CD4-positive, CD25-positive, alpha-beta regulatory T cell (primary cell): ENCODE measurements around the gene KNDC1. TPM values are rescaled to one million over a fixed set of nuclear protein-coding genes. Genes with fewer than 3 reads are reported as not detected.

Experiments used
- ATAC-seq, 2 donors: fragments of 150-1000 bp; cut with Tn5 transposase; one replicate each; pipeline ENCODE4 v1.10.0; 2021; ENCODE audit warnings: low read depth in 2 of 2, moderate number of reproducible peaks in 2 of 2, moderate library complexity in 1 of 2
- DNase-seq, 3 donors: peaks; one replicate each; pipeline versions ENCODE4 v3.0.0 to v3.0.0-alpha.2; 2012 to 2022; ENCODE audit warnings: mixed read lengths in 1 of 3
- H3K27ac ChIP-seq: one replicate; pipeline ENCODE4 v1.7.0; 2013; ENCODE audit warnings: mild to moderate bottlenecking, low read length; ENCODE audit not compliant: insufficient read depth, poor library complexity, severe bottlenecking
- H3K27me3 ChIP-seq: one replicate; pipeline ENCODE4 v1.7.0; 2013; ENCODE audit warnings: low read length; ENCODE audit not compliant: control insufficient read depth, insufficient read depth
- H3K36me3 ChIP-seq: one replicate; pipeline ENCODE4 v1.7.0; 2013; ENCODE audit warnings: mild to moderate bottlenecking, low read length, moderate library complexity; ENCODE audit not compliant: control insufficient read depth, insufficient read depth
- H3K4me1 ChIP-seq: 2 replicates; pipeline ENCODE4 v1.7.0; 2013; ENCODE audit warnings: mild to moderate bottlenecking, low read length; ENCODE audit not compliant: insufficient read depth, control insufficient read depth, poor library complexity, severe bottlenecking
- H3K4me3 ChIP-seq: one replicate; pipeline ENCODE4 v1.7.0; 2013; ENCODE audit warnings: low read depth, mild to moderate bottlenecking, low read length, moderate library complexity
- H3K9me3 ChIP-seq, 2 experiments: 1 replicate in 1 of 2; 2 replicates in 1 of 2; pipeline ENCODE4 v1.7.0; 2013; ENCODE audit warnings: low read length in 2 of 2, mild to moderate bottlenecking in 1 of 2, moderate library complexity in 1 of 2; ENCODE audit not compliant: control insufficient read depth in 2 of 2
- H3K27ac Mint-ChIP-seq, 3 donors: one replicate each; pipeline ENCODE4 v1.8.0; 2020 to 2022; ENCODE audit warnings: mild to moderate bottlenecking in 3 of 3, mixed read lengths in 3 of 3, moderate library complexity in 2 of 3
- H3K27me3 Mint-ChIP-seq: one replicate; pipeline ENCODE4 v1.8.0; 2022; ENCODE audit warnings: mild to moderate bottlenecking, mixed read lengths
- H3K36me3 Mint-ChIP-seq: one replicate; pipeline ENCODE4 v1.8.0; 2020; ENCODE audit warnings: mixed read lengths
- H3K4me1 Mint-ChIP-seq, 4 donors: one replicate each; pipeline ENCODE4 v1.8.0; 2020 to 2022; ENCODE audit warnings: mixed read lengths in 4 of 4, mild to moderate bottlenecking in 1 of 4
- H3K4me3 Mint-ChIP-seq, 4 donors: one replicate each; pipeline ENCODE4 v1.8.0; 2020 to 2022; ENCODE audit warnings: mild to moderate bottlenecking in 4 of 4, mixed read lengths in 4 of 4, moderate library complexity in 3 of 4
- H3K9me3 Mint-ChIP-seq, 7 donors: one replicate each; pipeline ENCODE4 v1.8.0; 2020 to 2022; ENCODE audit warnings: mixed read lengths in 7 of 7, mild to moderate bottlenecking in 3 of 7, moderate library complexity in 2 of 7
- polyA plus RNA-seq, 4 donors: library from polyadenylated mRNA; unstranded; fragments of 300-500 nt; fragmentation: Illumina TruSeq; gene quantifications; one replicate each; pipeline ENCODE4 v1.2.3, GENCODE V29; 2021
- total RNA-seq: library from RNA; stranded (reverse); gene quantifications from one replicate; pipeline ENCODE4 v1.2.3, GENCODE V29; 2022

Gene KNDC1
- total and polyA plus RNA-seq, 5 donors from 2014 or later: 1.1 TPM; not detected in 4

DNA sequence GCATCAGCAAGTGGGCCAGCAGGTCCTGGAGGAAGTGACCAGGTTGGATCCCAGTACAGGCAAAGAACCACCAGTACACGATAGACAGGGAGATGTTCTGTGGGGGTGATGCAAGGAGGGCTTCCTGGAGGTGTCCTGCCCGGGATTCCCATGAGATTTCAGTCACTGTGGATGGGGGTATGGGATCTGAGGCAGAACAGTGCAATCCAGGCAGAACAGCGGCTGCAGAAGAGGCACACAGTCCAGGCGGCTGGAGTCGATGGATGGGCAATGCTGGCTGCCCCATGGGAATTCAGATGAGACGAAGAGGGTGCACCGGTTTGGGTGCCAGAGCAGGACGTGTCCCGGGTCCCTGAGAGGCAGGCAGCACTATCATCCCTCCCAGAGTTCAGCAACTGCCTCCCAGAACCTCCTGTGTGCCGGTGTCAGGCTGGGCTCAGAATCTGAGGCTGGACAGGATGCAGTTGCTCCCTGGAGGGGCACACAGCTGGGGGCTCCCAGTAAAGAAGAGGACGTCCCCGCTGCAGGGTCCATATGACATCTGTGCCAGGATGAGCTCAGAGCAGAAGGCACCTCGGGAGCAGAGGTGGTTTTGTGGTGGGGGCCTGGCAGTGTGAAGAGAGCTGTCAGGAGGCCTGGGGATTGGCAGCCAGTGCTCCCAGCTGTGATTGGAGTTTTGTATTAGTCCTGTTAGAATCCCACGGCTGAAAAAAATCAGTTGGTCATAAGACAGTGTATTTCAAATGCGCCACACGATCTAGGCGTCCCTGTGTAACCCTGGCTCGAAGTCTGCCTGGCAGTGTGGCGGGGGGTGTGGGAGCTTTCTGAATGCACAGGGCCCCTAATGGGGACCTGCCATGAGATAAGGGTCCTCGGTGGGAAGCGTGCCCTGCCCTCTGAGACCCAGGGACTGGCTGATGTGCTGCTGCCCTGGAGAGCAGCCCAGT lies 3.2 kb downstream of the KNDC1 start:
- Histone ChIP-seq H3K4me3 (no peak overlapping the region), H3K27ac (no peak overlapping the region)
- H3K27me3 Mint-ChIP-seq: no peaks in the 10 kb centered on the region

DNA sequence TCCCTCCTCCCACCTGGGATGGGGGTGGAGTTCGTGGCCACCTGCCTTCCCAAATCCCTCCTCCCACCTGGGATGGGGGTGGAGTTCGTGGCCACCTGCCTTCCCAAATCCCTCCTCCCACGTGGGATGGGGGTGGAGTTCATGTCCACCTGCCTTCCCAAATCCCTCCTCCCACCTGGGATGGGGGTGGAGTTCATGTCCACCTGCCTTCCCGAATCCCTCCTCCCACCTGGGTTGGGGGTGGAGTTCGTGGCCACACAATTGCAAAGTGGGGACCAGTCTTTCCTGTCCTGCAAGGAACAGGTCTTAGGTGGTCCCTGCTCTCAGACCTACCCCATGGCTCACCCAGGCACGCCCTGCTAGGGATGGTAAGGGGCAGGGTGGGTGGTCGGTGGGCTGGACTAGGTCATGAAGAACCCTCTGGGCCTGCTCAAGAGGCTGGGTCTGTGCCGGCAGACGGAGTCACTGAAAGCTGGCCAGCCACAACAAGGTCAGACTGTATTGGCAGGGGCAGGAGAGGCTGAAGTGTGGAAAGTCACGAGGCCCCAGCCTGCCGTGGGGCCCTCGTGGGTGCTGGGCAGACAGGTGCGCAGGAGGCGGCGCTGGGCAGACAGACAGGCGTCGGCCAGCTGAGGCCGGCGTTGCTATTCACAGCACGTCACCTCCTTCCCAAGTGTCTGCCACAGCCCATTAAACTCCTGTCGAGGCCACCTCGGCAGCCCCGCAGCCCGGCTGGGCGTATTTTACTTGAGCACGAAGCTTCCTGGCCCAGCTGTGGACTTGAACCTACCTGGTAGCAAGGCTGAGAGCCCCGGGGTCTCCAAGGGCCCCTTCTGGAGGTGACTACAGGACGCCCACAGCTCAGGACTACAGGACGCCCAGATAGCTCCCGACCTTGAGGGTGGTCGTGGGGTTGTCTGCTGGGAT lies 4.1 kb downstream of the KNDC1 start:
- no peak for DNase-seq

More for the DNA sequence above, 3.2 kb downstream of the KNDC1 start:
- peaks cover 0 to 4% (median 0%) of the 10 kb centered on the region in 7 donors for H3K9me3 Mint-ChIP-seq
- no peaks in the 10 kb centered on the region for H3K36me3 Mint-ChIP-seq
- ATAC-seq: no peak
- Histone ChIP-seq H3K36me3 (no peaks in the 10 kb centered on the region), H3K27me3 (no peaks in the 10 kb centered on the region), H3K9me3 (no peaks in the 10 kb centered on the region), H3K4me1 (peaks cover 5% of the 10 kb centered on the region)
- H3K27ac Mint-ChIP-seq: no peak overlapping the region
- peaks cover 0 to 3% (median 0%) of the 10 kb centered on the region in 4 donors for H3K4me1 Mint-ChIP-seq
- peak overlapping the region in 1 of 4 donors; percentile 31 for H3K4me3 Mint-ChIP-seq
- DNase-seq: no peak

GRCh38 chr10:133164816-133165555 lies 5.0 kb downstream of the KNDC1 start:
- H3K27me3 Mint-ChIP-seq: no peaks in the 10 kb centered on the region
- peaks cover 0 to 4% (median 0%) of the 10 kb centered on the region in 7 donors for H3K9me3 Mint-ChIP-seq

More for the DNA sequence above, 4.1 kb downstream of the KNDC1 start:
- H3K4me1 Mint-ChIP-seq: peaks cover 0 to 3% (median 0%) of the 10 kb centered on the region in 4 donors
- Histone ChIP-seq H3K9me3 (no peaks in the 10 kb centered on the region), H3K27ac (no peak overlapping the region), H3K4me3 (no peak overlapping the region), H3K36me3 (no peaks in the 10 kb centered on the region), H3K4me1 (peaks cover 5% of the 10 kb centered on the region), H3K27me3 (no peaks in the 10 kb centered on the region)
- no peak overlapping the region for H3K27ac Mint-ChIP-seq
- no peak for ATAC-seq
- H3K4me3 Mint-ChIP-seq: no peak overlapping the region
- H3K9me3 Mint-ChIP-seq: peaks cover 0 to 4% (median 0%) of the 10 kb centered on the region in 7 donors
- no peaks in the 10 kb centered on the region for H3K27me3 Mint-ChIP-seq
- no peaks in the 10 kb centered on the region for H3K36me3 Mint-ChIP-seq

DNA sequence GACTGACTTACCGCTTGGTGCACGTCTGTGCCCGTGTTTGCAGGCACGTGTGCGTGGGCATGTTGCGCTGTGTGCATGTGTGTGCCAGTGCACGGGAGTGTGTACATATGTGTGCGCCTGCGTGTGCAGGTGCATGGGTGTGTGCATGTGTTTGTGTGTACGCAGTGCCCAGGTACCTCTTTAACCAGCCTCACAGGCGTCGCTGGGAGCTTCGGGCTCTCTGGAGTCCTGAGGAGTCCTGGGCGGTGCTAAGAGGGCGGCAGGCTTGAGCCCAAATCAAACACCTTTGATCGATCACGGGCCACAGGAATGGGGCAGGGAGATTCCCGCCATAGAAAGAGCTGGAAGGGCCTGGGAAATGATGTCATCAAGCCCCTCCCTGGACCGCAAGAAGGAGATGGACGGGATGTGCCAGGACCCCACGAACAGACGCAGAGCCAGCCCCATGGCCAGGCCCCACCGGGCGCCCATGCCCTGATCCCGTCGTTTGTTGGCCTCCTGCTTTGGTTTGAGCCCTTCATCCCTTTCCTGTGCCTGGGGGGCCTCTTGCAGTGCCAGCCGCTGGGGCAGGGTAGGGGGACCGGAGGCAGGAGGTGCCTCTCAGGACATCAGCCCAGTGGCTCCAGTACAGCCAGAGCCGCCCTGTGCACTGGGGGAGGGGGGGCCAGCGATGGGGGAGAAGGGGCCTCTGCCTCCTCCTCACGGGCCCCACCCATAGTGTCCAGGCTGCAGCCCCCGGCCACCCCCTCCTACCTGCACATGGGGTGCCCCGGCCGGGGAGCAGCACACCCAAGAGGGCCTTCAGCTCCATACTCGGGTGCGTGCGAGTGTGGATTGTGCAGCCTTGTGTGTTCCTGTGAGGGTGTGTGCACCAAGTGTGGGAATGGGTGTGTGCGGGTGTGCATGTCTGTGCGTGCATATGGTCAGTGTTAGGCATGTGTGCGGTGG lies 5.8 kb downstream of the KNDC1 start:
- DNase-seq (no peak), ATAC-seq (no peak)
- Mint-ChIP-seq H3K9me3 (peaks cover 0 to 4% (median 0%) of the 10 kb centered on the region in 7 donors), H3K27ac (peak overlapping the region in 1 of 3 donors; percentile 80), H3K4me3 (no peak overlapping the region), H3K4me1 (peaks cover 0 to 3% (median 0%) of the 10 kb centered on the region in 4 donors), H3K36me3 (no peaks in the 10 kb centered on the region), H3K27me3 (no peaks in the 10 kb centered on the region)
- H3K36me3 ChIP-seq: no peaks in the 10 kb centered on the region
- no peak overlapping the region for H3K27ac ChIP-seq
- H3K4me3 ChIP-seq: no peak overlapping the region
- no peaks in the 10 kb centered on the region for H3K9me3 ChIP-seq
- no peaks in the 10 kb centered on the region for H3K27me3 ChIP-seq
- H3K4me1 ChIP-seq: peaks cover 2% of the 10 kb centered on the region

More at GRCh38 chr10:133164816-133165555, 5.0 kb downstream of the KNDC1 start:
- H3K4me1 Mint-ChIP-seq: peaks cover 0 to 3% (median 0%) of the 10 kb centered on the region in 4 donors
- no peak overlapping the region for H3K27ac Mint-ChIP-seq
- Histone ChIP-seq H3K4me3 (no peak overlapping the region), H3K36me3 (no peaks in the 10 kb centered on the region), H3K27ac (no peak overlapping the region), H3K9me3 (no peaks in the 10 kb centered on the region), H3K27me3 (no peaks in the 10 kb centered on the region), H3K4me1 (peaks cover 5% of the 10 kb centered on the region)
- no peaks in the 10 kb centered on the region for H3K36me3 Mint-ChIP-seq
- H3K4me3 Mint-ChIP-seq: no peak overlapping the region
- ATAC-seq (no peak), DNase-seq (no peak)

DNA sequence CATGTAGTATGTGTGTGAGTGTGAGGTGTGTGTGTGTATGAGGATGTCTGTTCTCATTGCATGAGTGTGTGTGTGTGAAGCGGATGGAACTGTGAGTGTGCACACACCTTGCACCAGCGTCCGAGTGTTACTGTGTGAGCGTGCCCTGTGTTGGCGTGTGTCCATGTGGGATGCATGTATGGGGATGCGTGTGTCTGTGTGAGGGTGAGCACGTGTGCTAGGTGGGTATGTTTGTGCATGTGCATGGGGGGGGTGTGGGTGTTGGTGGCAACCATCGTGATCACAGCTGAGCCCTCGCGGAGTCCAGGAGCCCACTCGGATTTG lies 6.4 kb downstream of the KNDC1 start:
- DNase-seq (no peak), ATAC-seq (no peak)
- H3K36me3 Mint-ChIP-seq: no peaks in the 10 kb centered on the region
- no peaks in the 10 kb centered on the region for H3K4me1 ChIP-seq
- H3K4me3 Mint-ChIP-seq: no peak overlapping the region
- H3K4me3 ChIP-seq: no peak overlapping the region
- no peak overlapping the region for H3K27ac ChIP-seq
- no peaks in the 10 kb centered on the region for H3K4me1 Mint-ChIP-seq
- no peaks in the 10 kb centered on the region for H3K36me3 ChIP-seq
- no peaks in the 10 kb centered on the region for H3K9me3 ChIP-seq
- no peaks in the 10 kb centered on the region for H3K27me3 Mint-ChIP-seq
- peaks cover 0 to 4% (median 0%) of the 10 kb centered on the region in 7 donors for H3K9me3 Mint-ChIP-seq
- H3K27ac Mint-ChIP-seq: peak overlapping the region in 1 of 3 donors; percentile 57
- H3K27me3 ChIP-seq: no peaks in the 10 kb centered on the region

GRCh38 chr10:133166828-133167692 lies 7.0 kb downstream of the KNDC1 start:
- no peak for ATAC-seq
- Mint-ChIP-seq H3K4me3 (no peak overlapping the region), H3K27me3 (no peaks in the 10 kb centered on the region), H3K27ac (no peak overlapping the region), H3K4me1 (no peaks in the 10 kb centered on the region), H3K36me3 (no peaks in the 10 kb centered on the region), H3K9me3 (peaks cover 0 to 5% (median 0%) of the 10 kb centered on the region in 7 donors)
- no peak overlapping the region for H3K27ac ChIP-seq
- H3K27me3 ChIP-seq: no peaks in the 10 kb centered on the region
- no peak overlapping the region for H3K4me3 ChIP-seq
- no peaks in the 10 kb centered on the region for H3K9me3 ChIP-seq
- H3K4me1 ChIP-seq: no peaks in the 10 kb centered on the region
- no peak for DNase-seq
- no peaks in the 10 kb centered on the region for H3K36me3 ChIP-seq
